ENCODE measurements around the gene ARHGAP30.

DNA sequence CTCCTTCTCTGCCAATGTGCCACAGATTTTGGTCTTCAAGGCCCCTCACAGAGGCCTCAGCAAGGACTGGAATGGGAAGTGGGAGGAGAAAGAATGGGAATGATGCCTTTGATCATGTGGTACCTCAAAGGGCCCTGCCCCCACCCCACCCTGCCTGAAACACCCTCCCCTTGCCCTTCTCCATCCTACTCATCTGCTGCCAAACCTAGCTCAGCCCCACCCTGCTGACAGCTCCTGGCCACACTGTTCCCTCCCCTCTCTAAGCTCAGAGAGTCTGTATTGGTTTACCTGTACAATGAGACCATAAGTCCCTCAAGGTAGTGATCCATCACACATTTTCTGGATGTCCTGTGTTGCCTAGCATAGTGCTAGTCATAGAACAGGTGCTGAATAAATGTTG, 6.7 kb upstream of the ARHGAP30 start:
- TF ChIP-seq POLR2A (IDR thresholded peaks at IDR 0.05): no peak
- TF ChIP-seq, protein P1, sequence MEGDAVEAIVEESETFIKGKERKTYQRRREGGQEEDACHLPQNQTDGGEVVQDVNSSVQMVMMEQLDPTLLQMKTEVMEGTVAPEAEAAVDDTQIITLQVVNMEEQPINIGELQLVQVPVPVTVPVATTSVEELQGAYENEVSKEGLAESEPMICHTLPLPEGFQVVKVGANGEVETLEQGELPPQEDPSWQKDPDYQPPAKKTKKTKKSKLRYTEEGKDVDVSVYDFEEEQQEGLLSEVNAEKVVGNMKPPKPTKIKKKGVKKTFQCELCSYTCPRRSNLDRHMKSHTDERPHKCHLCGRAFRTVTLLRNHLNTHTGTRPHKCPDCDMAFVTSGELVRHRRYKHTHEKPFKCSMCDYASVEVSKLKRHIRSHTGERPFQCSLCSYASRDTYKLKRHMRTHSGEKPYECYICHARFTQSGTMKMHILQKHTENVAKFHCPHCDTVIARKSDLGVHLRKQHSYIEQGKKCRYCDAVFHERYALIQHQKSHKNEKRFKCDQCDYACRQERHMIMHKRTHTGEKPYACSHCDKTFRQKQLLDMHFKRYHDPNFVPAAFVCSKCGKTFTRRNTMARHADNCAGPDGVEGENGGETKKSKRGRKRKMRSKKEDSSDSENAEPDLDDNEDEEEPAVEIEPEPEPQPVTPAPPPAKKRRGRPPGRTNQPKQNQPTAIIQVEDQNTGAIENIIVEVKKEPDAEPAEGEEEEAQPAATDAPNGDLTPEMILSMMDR (IDR thresholded peaks at IDR 0.05): no peak
